Measurements from ENCODE around the gene CHN2. TPM values are rescaled to one million over a fixed set of nuclear protein-coding genes. Genes with fewer than 3 reads are reported as not detected.

Gene CHN2
- total RNA-seq, 4 donors from 2014 or later = 7.6 to 25.9 (median 17.8) TPM

DNA sequence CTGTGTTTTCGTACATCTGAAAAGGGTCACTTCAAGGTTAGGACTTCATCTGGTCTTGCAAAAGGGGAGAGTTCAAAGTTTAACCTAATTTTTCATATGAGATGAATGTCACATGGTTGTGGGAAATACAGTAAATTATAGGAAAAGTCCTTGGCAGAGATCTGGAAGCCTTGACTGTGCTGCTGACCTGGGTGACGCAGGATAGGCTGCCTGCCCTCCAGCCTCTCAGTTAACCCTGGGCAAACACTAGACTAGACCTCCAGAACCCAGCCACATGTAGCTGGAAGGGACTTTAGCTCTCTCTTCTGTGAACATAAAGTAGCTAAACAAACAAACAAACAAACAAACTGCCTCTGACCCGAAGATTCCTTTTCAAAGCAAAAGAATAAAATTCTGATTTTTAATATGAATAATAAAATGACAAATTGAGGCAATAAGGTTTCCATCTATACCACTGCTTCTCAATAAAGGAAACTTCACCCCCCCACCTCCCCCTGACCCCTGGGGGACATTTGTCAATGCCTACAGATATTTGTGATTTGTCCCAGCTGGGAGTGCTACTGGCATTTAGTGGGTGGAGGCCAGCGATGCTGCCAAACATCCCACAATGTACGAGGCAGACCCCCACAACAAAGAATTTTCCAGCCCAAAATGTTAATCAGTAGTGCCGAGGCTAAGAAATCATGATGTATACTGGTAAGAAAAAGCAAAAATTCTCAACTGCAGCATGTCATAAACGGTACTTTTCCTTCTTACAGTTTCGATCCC, 293.8 kb downstream of the CHN2 start:
- TF ChIP-seq, protein P1, sequence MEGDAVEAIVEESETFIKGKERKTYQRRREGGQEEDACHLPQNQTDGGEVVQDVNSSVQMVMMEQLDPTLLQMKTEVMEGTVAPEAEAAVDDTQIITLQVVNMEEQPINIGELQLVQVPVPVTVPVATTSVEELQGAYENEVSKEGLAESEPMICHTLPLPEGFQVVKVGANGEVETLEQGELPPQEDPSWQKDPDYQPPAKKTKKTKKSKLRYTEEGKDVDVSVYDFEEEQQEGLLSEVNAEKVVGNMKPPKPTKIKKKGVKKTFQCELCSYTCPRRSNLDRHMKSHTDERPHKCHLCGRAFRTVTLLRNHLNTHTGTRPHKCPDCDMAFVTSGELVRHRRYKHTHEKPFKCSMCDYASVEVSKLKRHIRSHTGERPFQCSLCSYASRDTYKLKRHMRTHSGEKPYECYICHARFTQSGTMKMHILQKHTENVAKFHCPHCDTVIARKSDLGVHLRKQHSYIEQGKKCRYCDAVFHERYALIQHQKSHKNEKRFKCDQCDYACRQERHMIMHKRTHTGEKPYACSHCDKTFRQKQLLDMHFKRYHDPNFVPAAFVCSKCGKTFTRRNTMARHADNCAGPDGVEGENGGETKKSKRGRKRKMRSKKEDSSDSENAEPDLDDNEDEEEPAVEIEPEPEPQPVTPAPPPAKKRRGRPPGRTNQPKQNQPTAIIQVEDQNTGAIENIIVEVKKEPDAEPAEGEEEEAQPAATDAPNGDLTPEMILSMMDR (IDR thresholded peaks at IDR 0.05) = no peak
- DNase-seq (ENCODE audit: low spot score) = no peak
- peak; percentile 41 for ATAC-seq (ENCODE audit: low FRiP score)

- TF ChIP-seq, protein P1 (IDR thresholded peaks at IDR 0.05) = no peak
- ATAC-seq (ENCODE audit: low FRiP score) (peak; percentile 71), DNase-seq (ENCODE audit: low spot score) (no peak)
These were observed 294.4 kb downstream of the CHN2 start for GRCh38 chr7:29488977-29489376.

- ATAC-seq (ENCODE audit: low FRiP score) = no peak
- TF ChIP-seq, protein P1 (IDR thresholded peaks at IDR 0.05) = no peak
- no peak for DNase-seq (ENCODE audit: low spot score)
These were observed 295.6 kb downstream of the CHN2 start for GRCh38 chr7:29490094-29490607.

DNA sequence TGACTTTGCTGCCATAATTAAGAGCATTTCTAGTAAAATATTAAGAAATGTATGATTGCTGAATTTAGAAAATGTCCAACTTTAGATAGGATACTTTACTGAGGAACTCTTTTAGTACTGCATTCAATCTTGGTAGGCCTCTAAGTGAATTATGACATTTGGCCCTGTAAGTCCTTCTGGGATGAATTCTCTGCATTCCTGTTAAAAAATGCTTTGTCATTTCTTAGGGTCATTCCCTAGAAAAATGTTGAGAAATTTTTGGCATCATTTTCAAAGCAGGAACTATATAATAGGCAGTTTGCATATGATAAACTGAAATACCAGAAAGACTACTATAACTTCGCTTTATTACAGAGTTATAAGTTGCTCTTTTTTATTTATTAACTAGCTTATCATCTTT, 299.8 kb downstream of the CHN2 start:
- ATAC-seq (ENCODE audit: low FRiP score) (peak; percentile 19), DNase-seq (ENCODE audit: low spot score) (no peak)
- TF ChIP-seq, protein P1 (IDR thresholded peaks at IDR 0.05) = no peak

DNA sequence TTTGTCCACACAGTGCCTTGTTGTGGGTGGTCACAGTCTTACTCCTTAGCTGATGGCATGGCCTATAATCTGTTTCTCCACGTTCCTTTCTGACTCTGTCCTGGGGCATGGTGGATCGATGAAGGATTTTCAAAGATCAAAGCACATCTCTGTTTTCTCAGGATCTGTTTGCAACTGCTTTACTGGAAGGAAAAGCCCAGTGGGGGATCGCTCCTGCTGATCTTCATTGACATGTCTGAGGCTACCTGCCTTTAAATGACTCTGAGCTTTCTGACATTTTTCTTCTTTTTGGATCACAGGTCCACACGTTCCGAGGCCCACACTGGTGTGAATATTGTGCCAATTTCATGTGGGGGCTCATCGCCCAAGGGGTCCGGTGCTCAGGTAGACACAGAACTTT, 301.1 kb downstream of the CHN2 start:
- ATAC-seq (ENCODE audit: low FRiP score) (no peak), DNase-seq (ENCODE audit: low spot score) (no peak)
- TF ChIP-seq, protein P1 (IDR thresholded peaks at IDR 0.05) = no peak

- TF ChIP-seq, protein P1 (IDR thresholded peaks at IDR 0.05) = no peak
- DNase-seq (ENCODE audit: low spot score) = no peak
- ATAC-seq (ENCODE audit: low FRiP score) = no peak
These were observed 301.9 kb downstream of the CHN2 start for GRCh38 chr7:29496355-29497020.

Measured in omental fat pad (tissue), 4 donors.